Heart right ventricle (tissue), 16 donors: ENCODE measurements around the gene SPTBN1. TPM values are rescaled to one million over a fixed set of nuclear protein-coding genes. Genes with fewer than 3 reads are reported as not detected.
"Not testable (repeated sequence)": the region's sequence is repeated elsewhere in the genome, so short reads cannot be mapped to it uniquely, and the experiment has no call there.

Source experiments
- ATAC-seq, 8 donors: fragments of 200-7000 bp; cut with Tn5 transposase; one replicate each; pipeline ENCODE4 v1.9.1; 2020; ENCODE audit warnings: mild to moderate bottlenecking in 8 of 8, moderate library complexity in 8 of 8, moderate number of reproducible peaks in 1 of 8
- DNase-seq, 2 donors: peaks; one replicate each; pipeline ENCODE4 v3.0.0-alpha.2; 2020
- H3K27ac ChIP-seq, 10 donors: fragments of 200-600 bp; sonication (generic) in 2 of 10; one replicate each; pipeline versions ENCODE4 v1.5.0 to v1.8.0; 2020 to 2022; ENCODE audit warnings: mild to moderate bottlenecking in 3 of 10
- H3K27me3 ChIP-seq, 7 donors: fragments of 200-600 bp; one replicate each; pipeline ENCODE4 v1.8.0; 2021 to 2022; ENCODE audit warnings: mild to moderate bottlenecking in 2 of 7
- H3K36me3 ChIP-seq, 9 donors: fragments of 200-600 bp; sonication (generic) in 1 of 9; one replicate each; pipeline versions ENCODE4 v1.5.0 to v1.8.0; 2020 to 2022; ENCODE audit warnings: mild to moderate bottlenecking in 2 of 9
- H3K4me1 ChIP-seq, 9 donors: fragments of 200-600 bp; sonication (generic) in 1 of 9; one replicate each; pipeline versions ENCODE4 v1.5.0 to v1.8.0; 2020 to 2022; ENCODE audit warnings: mild to moderate bottlenecking in 4 of 9
- H3K4me3 ChIP-seq, 10 donors: fragments of 200-600 bp; sonication (generic) in 2 of 10; one replicate each; pipeline versions ENCODE4 v1.5.0 to v1.8.0; 2020 to 2022; ENCODE audit warnings: mild to moderate bottlenecking in 7 of 10, moderate library complexity in 2 of 10
- H3K9me3 ChIP-seq, 11 donors: fragments of 200-600 bp in 10 of 11; sonication (generic) in 2 of 11; one replicate each; pipeline versions ENCODE4 v1.5.0 to v1.8.0; 2013 to 2022; ENCODE audit warnings: mild to moderate bottlenecking in 2 of 11, control low read depth in 1 of 11, moderate library complexity in 1 of 11
- CTCF ChIP-seq, 9 donors: fragments of 200-600 bp; sonication (generic) in 2 of 9; IDR thresholded peaks; one replicate each; pipeline versions ENCODE4 v1.5.0 to v1.8.0; 2021 to 2022; ENCODE audit warnings: antibody characterized with exemption in 9 of 9, mild to moderate bottlenecking in 5 of 9, moderate library complexity in 1 of 9
- WGBS, 2 donors: extraction: QIAGEN DNeasy Blood & Tissue Kit; methylation state at CpG; one replicate each; pipeline ENCODE4 v1.1.7; 2013; ENCODE audit warnings: inconsistent platforms in 1 of 2; 5-methylcytosine and 5-hydroxymethylcytosine counted together
- intact Hi-C, 10 donors: fragments of 100-400 bp; cut with DNase I; formaldehyde crosslinking; loops; one replicate each; pipeline versions ENCODE4 v1.11.1 to v1.14.2; 2022
- polyA plus RNA-seq, 2 donors: library from polyadenylated mRNA; stranded (reverse); fragments of 200-250 nt; gene quantifications; one replicate each; pipeline ENCODE4 v1.2.3, GENCODE V29; 2013
- total RNA-seq, 10 donors: library from RNA; stranded (reverse); fragmentation: NEBNext Ultra II Directional in 3 of 10; extraction: Animal tissue kit (Norgen Biotek cat#: 25700) in 3 of 10; gene quantifications; one replicate each; pipeline versions ENCODE4 v1.2.1 to v1.2.4, GENCODE V29; 2021 to 2023
- donor health status: Arrhythmogenic right ventricular cardiomyopathy.
- donor health status: ischemic (EF 13 %, LVEDD 7.1; RV severe dilation, severe dysfunction).
- donor health status: healthy with polysubstance abuse.
- donor health status: DM: no; HTN: yes; CAD: no.
- donor health status: DM: no; HTN: no; CAD: no.
- donor health status: ischemic (EF 25% LVEDD 6.9; RV normal size, moderate dysfunction).
- donor health status: ischemic (EF 25% LVEDD 5.7; RV mildly dilated, moderate dysfunction).
- donor health status: healthy.
- donor health status: DM: yes; HTN: yes; CAD: no.
- donor health status: Ischemic cardiomyopathy.
- donor health status: ischemic (EF 35%, LVEDD 5.7; RV mildly dilated, moderate dysfunction).
- donor health status: nonischemic (EF 11% LVEDD 7.7; RV severe dilation, severe dysfunction).
- donor health status: DM: yes; HTN: yes; CAD: no.
- donor health status: PGD.
- donor health status: ischemic (EF 29% LVEDD 5.4; RV normal size, mild dysfunction).
- donor health status: nonischemic (EF 23%, LVEDD 6.1; RV moderate dilation, normal function).

SPTBN1 gene
- total and polyA plus RNA-seq, 12 donors, result 91.1 to 643 (median 494) TPM

- H3K27ac ChIP-seq, result peak overlapping the region in 3 of 10 donors; percentile 14 to 72 (median 24)
- H3K4me1 ChIP-seq, result peaks cover 49 to 100% (median 99%) of the 10 kb centered on the region in 9 donors
- H3K4me3 ChIP-seq, result no peak overlapping the region
- no peaks in the 10 kb centered on the region for H3K36me3 ChIP-seq
- intact Hi-C loops, result loop anchor here in 6 of 10 donors (5.0 to 10.0 kb wide), 3 partner anchors 46 to 298 kb away; partner anchors contain the start of gene SPTBN1 (in 1 of the 6)
- 52 to 62% methylated on average over 3 of the region's 3 CpGs for WGBS, 2 donors
- peak in 4 of 8 donors; percentile 20 to 57 (median 23) for ATAC-seq
- TF ChIP-seq CTCF (IDR thresholded peaks at IDR 0.05), result peak in 8 of 9 donors; percentile 23 to 65 (median 48)
- no peak for DNase-seq
- H3K27me3 ChIP-seq, result no peaks in the 10 kb centered on the region
- no peaks in the 10 kb centered on the region for H3K9me3 ChIP-seq
Measured at GRCh38 chr2:54503192-54503591, 47.1 kb downstream of the SPTBN1 start.

DNA sequence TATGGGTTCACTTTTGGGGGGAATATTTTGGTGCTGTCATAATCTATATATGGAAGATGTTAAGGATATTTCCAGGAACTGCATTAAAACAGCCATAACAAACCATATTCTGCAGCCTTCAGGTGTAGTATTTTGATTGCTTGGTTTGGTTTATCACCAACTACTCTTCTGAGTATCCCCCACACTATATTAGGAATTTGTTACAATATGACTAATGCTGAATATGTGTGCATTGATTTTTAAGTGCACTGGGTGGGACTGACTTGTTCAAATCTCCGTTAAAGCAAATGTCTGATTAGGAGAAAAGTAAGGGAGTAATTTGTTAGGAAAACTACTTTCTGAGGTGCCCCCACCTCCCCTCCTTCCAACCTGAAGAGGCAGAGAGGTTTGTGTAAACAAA lies 47.7 kb downstream of the SPTBN1 start:
- no peaks in the 10 kb centered on the region for H3K36me3 ChIP-seq
- H3K4me1 ChIP-seq, result peaks cover 42 to 100% (median 99%) of the 10 kb centered on the region in 9 donors
- no peak for TF ChIP-seq CTCF (IDR thresholded peaks at IDR 0.05)
- no peaks in the 10 kb centered on the region for H3K9me3 ChIP-seq
- no peaks in the 10 kb centered on the region for H3K27me3 ChIP-seq
- WGBS, 2 donors, result 27 to 40% methylated on average over 1 of the region's 1 CpG
- DNase-seq, result no peak
- H3K27ac ChIP-seq, result peak overlapping the region in 1 of 10 donors; percentile 72
- H3K4me3 ChIP-seq, result no peak overlapping the region
- intact Hi-C loops, result loop anchor here in 6 of 10 donors (5.0 to 10.0 kb wide), 3 partner anchors 47 to 299 kb away; partner anchors contain the start of gene SPTBN1 (in 1 of the 6)
- no peak for ATAC-seq

- DNase-seq, result no peak
- no peak for ATAC-seq
- WGBS, 2 donors, result 58 to 62% methylated on average over 2 of the region's 2 CpGs
- H3K36me3 ChIP-seq, result no peaks in the 10 kb centered on the region
- intact Hi-C loops, result loop anchor here in 6 of 10 donors (5.0 to 10.0 kb wide), 3 partner anchors 48 to 300 kb away; partner anchors contain the start of gene SPTBN1 (in 1 of the 6)
- no peak overlapping the region for H3K4me3 ChIP-seq
- H3K9me3 ChIP-seq, result no peaks in the 10 kb centered on the region
- TF ChIP-seq CTCF (IDR thresholded peaks at IDR 0.05), result no peak
- H3K27ac ChIP-seq, result peak overlapping the region in 2 of 10 donors; percentile 9 to 23
- H3K27me3 ChIP-seq, result no peaks in the 10 kb centered on the region
- H3K4me1 ChIP-seq, result peaks cover 46 to 100% (median 99%) of the 10 kb centered on the region in 9 donors
Measured at GRCh38 chr2:54504866-54505265, 48.7 kb downstream of the SPTBN1 start.

DNA sequence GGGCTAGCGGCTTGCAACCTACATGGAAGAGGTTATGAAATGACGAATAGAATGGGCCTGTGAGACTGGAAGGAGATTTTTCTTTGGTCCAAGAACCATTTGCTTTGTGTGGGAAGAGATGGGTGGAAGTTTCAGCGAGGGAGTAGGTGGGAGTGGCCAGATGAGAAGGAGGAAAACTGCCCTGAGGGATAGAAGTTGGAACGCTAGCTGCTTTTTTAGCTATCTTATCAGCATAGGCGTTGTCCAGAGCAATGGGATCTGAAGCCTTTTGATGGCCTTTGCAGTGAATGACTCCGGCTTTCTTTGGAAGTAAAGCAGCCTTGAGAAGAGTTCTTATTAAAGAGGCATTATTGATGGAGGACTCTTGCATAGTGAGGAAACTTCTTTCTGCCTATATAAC lies 52.4 kb downstream of the SPTBN1 start:
- intact Hi-C loops, result loop anchor here in 5 of 10 donors (10.0 kb wide), 2 partner anchors 136 to 304 kb away; no protein-coding TSS in a partner anchor
- H3K9me3 ChIP-seq, result no peaks in the 10 kb centered on the region
- no peaks in the 10 kb centered on the region for H3K36me3 ChIP-seq
- no peak for ATAC-seq
- no peak for TF ChIP-seq CTCF (IDR thresholded peaks at IDR 0.05)
- peak overlapping the region in 9 of 10 donors; percentile 6 to 75 (median 54) for H3K27ac ChIP-seq
- no peak for DNase-seq
- no peaks in the 10 kb centered on the region for H3K27me3 ChIP-seq
- no peak overlapping the region for H3K4me3 ChIP-seq
- WGBS, 2 donors, result 28 to 29% methylated on average over 6 of the region's 6 CpGs
- peaks cover 32 to 100% (median 98%) of the 10 kb centered on the region in 9 donors for H3K4me1 ChIP-seq

DNA sequence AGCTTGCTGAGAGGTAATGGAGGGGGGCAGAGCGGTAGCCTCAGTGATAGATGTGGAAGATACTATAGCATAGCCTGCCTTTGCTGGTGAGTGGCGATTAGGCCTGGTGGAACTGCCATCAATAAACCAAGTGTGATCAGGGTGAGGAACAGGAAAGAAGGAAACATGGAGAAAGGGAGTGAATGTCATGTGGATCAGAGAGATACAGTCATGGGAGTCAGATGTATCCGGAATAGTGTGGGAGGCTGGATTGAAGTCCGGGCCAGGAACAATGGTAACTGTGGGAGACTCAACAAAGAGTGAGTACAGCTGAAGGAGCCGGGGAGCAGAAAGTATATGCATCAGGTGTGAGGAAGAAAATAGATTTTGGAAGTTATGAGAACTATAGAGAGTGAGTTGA lies 52.9 kb downstream of the SPTBN1 start:
- H3K27ac ChIP-seq, result peak overlapping the region in 6 of 10 donors; percentile 11 to 75 (median 40)
- intact Hi-C loops, result loop anchor here in 5 of 10 donors (10.0 kb wide), 2 partner anchors 136 to 304 kb away; no protein-coding TSS in a partner anchor

More for the DNA sequence above, 52.9 kb downstream of the SPTBN1 start:
- H3K4me3 ChIP-seq, DNase-seq, ATAC-seq, H3K27me3 ChIP-seq, H3K9me3 ChIP-seq, H3K36me3 ChIP-seq: not testable (repeated sequence)
- peaks cover 32 to 100% (median 98%) of the 10 kb centered on the region in 9 donors for H3K4me1 ChIP-seq
- WGBS, 2 donors, result 59 to 60% methylated on average over 5 of the region's 5 CpGs
